Brain microvascular endothelial cell (primary cell): ENCODE results near the gene ADAMTS12.

ENCODE experiments used
- DNase-seq: peaks from one replicate; pipeline ENCODE4 v3.0.0-alpha.2; 2020
- H3K27ac ChIP-seq: fragments of 250-450 bp; sonication (Bioruptor Pico); 2 replicates; pipeline ENCODE4 v1.5.1; 2020; ENCODE audit warnings: mild to moderate bottlenecking, moderate library complexity
- H3K27me3 ChIP-seq: fragments of 250-450 bp; sonication (Bioruptor Pico); replicated peaks from 2 replicates; pipeline ENCODE4 v1.5.1; 2020; ENCODE audit warnings: mild to moderate bottlenecking
- H3K36me3 ChIP-seq: fragments of 250-450 bp; sonication (Bioruptor Pico); replicated peaks from 2 replicates; pipeline ENCODE4 v1.5.1; 2020; ENCODE audit warnings: mild to moderate bottlenecking
- H3K4me3 ChIP-seq: 2 replicates; pipeline ENCODE4 v1.5.1; 2011; ENCODE audit warnings: low read depth, mild to moderate bottlenecking, control low read depth, low read length, moderate library complexity
- in situ Hi-C: cut with HindIII; loops from 2 replicates; pipeline ENCODE4 v1.10.0; 2017; ENCODE audit warnings: low sequenced_read_pairs, low pct_ligation_motif_present
- TF ChIP-seq, protein P1 (sequence below): IDR thresholded peaks from 2 replicates; pipeline ENCODE4 v1.5.1; 2011; ENCODE audit warnings: low read depth, mild to moderate bottlenecking, moderate library complexity, low read length, control low read depth, inconsistent platforms; ENCODE audit errors: missing control alignments

ADAMTS12 gene

DNA sequence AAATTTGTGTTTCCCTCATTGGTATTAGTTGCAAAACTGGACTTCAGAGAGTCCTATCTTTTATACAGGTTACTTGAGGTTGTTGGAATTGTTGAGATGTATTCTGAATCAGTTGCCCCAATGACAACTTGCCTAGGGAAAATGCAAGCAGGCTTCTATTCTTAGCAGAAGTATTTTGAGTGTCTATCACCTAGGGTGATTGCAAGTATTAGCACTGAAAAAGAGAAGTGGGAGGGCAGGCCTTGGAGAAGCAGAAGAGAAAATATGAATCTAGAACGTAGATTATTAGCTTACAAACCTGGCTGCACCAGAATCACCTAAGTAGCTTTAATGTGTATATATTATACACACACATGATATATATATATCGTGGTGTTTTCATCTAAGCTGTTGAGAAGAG lies 43.2 kb downstream of the ADAMTS12 start:
- TF ChIP-seq, protein P1, sequence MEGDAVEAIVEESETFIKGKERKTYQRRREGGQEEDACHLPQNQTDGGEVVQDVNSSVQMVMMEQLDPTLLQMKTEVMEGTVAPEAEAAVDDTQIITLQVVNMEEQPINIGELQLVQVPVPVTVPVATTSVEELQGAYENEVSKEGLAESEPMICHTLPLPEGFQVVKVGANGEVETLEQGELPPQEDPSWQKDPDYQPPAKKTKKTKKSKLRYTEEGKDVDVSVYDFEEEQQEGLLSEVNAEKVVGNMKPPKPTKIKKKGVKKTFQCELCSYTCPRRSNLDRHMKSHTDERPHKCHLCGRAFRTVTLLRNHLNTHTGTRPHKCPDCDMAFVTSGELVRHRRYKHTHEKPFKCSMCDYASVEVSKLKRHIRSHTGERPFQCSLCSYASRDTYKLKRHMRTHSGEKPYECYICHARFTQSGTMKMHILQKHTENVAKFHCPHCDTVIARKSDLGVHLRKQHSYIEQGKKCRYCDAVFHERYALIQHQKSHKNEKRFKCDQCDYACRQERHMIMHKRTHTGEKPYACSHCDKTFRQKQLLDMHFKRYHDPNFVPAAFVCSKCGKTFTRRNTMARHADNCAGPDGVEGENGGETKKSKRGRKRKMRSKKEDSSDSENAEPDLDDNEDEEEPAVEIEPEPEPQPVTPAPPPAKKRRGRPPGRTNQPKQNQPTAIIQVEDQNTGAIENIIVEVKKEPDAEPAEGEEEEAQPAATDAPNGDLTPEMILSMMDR = no peak
- no peak for DNase-seq
- Histone ChIP-seq H3K4me3 (no peak overlapping the region), H3K27ac (no peak overlapping the region), H3K36me3 (peaks cover 12% of the 10 kb centered on the region), H3K27me3 (no peaks in the 10 kb centered on the region)
- in situ Hi-C loops = no loop called here

DNA sequence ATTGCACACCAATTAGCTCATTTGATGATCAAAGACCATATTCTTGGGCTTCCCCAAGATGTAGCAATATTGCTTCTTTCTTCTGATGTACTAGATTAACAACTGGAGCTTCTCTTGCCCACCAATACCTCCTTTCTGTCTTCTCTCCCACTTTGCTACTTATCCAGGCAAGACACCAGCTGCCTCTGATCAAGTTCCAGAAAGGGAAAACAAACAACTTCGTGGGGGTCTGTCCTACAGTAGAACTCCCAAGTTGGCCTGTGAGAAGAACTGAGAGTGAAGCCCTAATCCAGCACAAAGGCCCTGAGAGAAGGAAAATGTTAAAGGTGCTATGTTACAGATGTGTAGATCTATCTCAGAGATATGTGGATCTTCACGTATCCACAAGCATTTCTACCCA lies 44.9 kb downstream of the ADAMTS12 start:
- in situ Hi-C loops = no loop called here
- Histone ChIP-seq H3K36me3 (peaks cover 12% of the 10 kb centered on the region), H3K27me3 (no peaks in the 10 kb centered on the region), H3K4me3 (no peak overlapping the region), H3K27ac (no peak overlapping the region)
- DNase-seq = no peak
- TF ChIP-seq, protein P1 = no peak

DNA sequence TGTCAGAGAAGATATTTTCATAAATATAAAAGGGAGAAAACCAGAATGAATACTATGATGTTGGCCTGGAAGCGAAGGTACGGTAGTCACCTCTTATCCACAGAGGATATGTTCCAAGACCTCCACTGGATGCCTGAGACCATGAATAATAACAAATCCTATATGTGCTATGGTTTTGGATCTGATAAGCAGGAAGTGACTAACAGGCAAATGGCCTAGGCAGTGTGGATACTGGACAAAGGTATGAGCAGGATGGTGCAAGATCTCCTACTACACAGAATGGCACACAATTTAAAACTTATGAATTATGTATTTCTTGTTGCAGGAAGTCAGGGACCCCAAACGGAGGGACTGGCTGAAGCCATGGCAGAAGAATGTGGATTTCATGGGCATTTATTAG lies 48.2 kb downstream of the ADAMTS12 start:
- DNase-seq = peak; percentile 86
- peak overlapping the region; percentile 74 for H3K27ac ChIP-seq
- in situ Hi-C loops = no loop called here
- peaks cover 12% of the 10 kb centered on the region for H3K36me3 ChIP-seq
- no peaks in the 10 kb centered on the region for H3K27me3 ChIP-seq
- TF ChIP-seq, protein P1 = no peak
- H3K4me3 ChIP-seq = no peak overlapping the region

DNA sequence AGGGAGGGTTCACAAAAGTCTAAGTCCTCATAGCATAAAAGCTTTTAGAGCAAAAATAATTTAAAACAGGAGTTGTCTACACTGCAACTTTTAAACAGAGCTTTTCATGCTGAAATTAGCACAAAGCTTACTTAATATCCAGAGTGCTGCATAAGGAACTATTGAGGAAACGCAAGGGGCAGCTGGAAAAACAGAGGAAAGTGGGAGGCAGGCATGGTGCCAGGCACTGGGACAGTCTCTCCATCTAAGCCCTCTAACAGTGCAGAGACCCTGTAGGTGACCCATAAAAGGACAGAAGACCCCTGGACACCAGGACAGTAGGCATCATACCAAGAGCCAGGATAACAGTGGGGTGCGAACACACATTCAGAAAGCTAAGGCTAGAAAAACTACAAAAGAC lies 49.3 kb downstream of the ADAMTS12 start:
- Histone ChIP-seq H3K27ac (peak overlapping the region; percentile 74), H3K4me3 (no peak overlapping the region), H3K27me3 (no peaks in the 10 kb centered on the region), H3K36me3 (peaks cover 6% of the 10 kb centered on the region)
- no peak for DNase-seq
- in situ Hi-C loops = no loop called here
- TF ChIP-seq, protein P1 = no peak

DNA sequence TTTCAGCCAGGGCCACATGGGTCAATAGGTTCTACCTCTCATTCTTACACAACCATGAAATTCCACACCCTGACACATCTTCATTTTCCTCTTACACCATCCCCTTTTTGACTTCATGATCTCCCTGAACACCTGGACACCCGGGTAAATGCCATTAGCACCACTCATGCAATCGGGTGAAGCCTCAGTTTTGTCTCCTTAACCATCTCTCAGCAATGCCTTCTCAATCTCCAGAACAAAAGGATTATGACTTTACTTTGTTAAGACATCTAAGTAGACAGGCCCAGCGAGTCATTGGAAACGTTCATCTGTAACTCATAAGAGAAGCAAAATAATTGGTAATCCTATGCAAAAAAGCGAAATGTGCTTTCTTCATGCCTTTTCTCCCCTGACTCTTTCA lies 49.9 kb downstream of the ADAMTS12 start:
- Histone ChIP-seq H3K4me3 (no peak overlapping the region), H3K27me3 (no peaks in the 10 kb centered on the region), H3K27ac (peak overlapping the region; percentile 74), H3K36me3 (peaks cover 6% of the 10 kb centered on the region)
- no peak for DNase-seq
- in situ Hi-C loops = no loop called here
- TF ChIP-seq, protein P1 = no peak

DNA sequence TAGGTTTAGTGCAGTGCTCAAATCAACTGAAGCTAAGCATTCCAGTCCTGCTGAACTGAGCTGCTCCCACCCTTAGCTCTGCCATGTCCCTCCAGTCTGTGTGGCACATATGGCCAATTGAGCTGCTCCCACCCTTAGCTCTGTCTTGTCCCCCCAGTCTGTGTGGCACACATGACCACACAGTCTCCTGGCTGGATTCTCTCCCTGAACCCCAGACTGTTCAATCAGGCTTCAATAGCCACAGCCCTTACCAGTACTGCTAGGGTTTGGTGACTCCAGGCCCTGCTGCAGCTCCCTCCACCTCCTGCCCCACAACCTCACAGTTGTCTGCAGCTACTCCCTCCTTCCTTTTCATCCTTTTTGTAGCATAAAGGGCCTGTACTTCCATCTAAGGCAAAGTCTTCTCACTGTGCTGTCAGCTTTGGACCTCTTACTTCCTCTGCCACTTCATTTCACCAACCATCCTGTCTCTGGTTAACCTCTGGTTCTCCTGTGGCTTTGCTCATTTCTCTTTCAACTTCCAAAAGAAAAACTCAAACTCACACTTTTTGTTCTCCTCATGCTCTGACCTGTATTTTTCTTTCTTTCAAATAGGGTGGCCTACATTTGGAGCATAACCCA lies 50.8 kb downstream of the ADAMTS12 start:
- H3K4me3 ChIP-seq = no peak overlapping the region
- DNase-seq = no peak
- H3K27me3 ChIP-seq = no peaks in the 10 kb centered on the region
- H3K27ac ChIP-seq = no peak overlapping the region
- TF ChIP-seq, protein P1 = no peak
- peaks cover 2% of the 10 kb centered on the region for H3K36me3 ChIP-seq
- in situ Hi-C loops = no loop called here
